ENCODE data around the gene UBAC1.
"Not testable (repeated sequence)": the region's sequence is repeated elsewhere in the genome, so short reads cannot be mapped to it uniquely, and the experiment has no call there.

The UBAC1 gene

DNA sequence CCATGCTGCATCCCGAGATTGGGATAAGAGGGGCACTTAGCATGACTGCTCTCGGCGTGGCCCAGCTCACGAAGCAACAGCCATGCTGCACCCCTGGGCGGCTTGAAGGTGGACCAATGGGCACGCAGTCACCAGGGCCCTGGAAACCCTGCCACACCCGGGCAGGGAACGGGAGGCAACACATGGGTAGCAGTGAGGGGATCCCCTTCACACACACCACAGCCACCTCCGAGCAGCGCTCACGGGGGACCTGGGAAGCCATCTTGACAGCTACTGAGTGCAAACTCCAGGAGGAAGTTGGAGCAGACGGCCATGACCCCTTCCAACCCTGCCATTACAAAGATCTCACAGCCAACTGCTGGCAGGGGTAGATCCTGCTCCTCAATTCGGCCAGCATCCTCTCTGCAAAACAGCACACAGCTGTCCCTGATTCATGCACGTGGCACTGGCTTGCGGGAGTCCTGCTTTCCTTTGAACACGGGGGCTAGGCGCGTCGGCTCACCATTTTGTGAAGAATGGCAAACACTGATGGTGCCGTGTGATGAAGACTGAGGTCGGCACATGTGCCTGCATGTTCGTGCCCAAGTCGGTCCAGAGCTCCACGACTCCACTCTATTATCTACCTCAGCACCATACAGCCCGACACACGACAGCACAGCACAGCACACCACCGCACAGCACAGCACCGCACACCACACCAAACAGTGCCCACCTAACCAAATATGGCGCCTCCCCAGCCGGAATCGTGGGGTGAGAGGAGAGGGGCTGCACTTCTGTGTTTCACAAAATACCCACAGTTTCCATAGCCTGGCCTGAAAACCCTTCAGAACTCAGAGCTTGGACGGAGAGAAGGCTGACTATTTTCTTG, 5.0 kb downstream of the UBAC1 start:
- DNase-seq: no peak

- DNase-seq: no peak
Measured at GRCh38 chr9:135952664-135953206, 8.4 kb downstream of the UBAC1 start.

DNA sequence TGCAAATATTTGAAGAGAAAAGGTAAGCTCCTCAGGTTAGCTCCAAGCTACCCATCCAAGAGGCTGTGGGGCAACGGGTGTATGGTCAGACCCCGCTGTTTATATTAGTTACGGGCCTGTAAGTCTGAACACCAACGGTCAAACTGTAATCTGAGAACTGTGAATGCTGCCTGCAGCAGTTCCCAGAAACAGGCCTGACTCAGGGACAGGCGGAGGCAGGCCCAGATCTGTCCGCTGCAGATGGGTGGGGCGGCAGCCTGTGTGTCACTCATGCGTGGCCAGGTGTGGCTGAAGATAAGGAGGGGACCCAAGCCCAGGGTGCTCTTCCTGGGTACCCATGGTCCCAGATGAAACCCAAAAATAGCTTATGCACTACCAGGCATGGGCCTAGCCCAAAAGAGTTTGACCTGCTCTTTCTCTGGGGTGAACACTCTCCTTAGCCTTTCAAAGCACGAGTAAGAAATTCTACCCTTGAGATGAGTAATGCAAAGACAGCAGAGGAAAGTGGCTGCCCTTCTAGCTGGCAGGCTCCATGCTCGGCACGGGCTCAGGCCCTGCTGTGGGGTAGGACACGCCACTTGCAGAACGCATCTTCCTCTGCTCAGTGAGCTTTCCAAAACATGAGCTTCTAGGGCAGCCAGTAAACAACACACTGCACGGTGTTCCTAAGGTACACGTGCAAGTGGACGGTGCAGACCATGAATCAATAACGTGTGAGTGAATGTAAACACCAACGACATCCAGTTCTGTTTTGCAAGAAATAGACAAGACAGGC, 9.1 kb downstream of the UBAC1 start:
- no peak for DNase-seq

DNA sequence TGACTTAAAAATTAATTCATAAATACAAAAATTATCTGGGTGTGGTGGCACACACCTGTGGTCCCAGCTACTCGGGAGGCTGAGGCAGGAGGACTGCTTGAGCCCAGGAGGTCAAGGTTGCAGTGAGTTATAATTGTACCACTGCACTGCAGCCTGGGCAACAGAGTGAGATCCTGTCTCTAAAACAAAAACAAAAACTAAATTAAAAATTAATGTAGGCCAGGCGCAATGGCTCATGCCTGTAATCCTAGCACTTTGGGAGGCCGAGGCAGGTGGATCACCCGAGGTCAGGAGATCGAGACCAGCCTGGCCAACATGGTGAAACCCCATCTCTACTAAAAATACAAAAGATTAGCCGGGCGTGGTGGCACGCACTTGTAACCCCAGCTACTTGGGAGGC, 9.9 kb downstream of the UBAC1 start:
- DNase-seq: not testable (repeated sequence)

GRCh38 chr9:135950841-135951240, 10.3 kb downstream of the UBAC1 start:
- DNase-seq: not testable (repeated sequence)

- no peak for DNase-seq
Measured at GRCh38 chr9:135950135-135950682, 11.0 kb downstream of the UBAC1 start.

DNA sequence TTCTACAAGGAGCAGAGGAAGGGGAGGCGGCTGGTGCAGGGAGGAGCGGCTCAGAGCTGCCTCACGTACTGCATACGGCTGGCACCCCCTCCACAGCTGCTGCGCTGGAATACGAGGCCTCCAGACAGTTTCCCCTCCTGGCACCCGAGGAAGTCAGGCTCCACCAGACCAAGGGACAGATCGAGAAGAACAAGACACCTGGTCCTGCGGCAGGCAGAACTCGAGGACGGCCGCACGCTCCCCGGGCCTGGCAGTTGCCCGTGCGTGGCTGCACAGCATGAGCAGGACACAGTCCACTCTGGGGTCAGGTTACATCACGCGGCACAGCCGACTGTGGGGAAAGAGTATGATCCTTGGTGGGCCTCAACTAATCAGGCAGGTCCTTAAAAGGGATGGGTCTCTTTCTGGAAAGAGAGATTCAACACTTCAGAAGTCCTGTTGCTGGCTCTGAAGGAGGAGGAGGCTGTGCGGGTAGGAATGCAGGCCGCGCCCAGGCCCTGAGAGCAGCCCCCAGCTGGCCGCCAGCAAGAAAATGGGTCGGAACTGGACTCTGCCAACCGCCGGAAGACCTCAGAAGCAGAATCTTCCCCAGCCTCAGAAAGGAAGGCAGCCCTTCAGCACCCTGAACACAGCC, 11.6 kb downstream of the UBAC1 start:
- DNase-seq: no peak

DNA sequence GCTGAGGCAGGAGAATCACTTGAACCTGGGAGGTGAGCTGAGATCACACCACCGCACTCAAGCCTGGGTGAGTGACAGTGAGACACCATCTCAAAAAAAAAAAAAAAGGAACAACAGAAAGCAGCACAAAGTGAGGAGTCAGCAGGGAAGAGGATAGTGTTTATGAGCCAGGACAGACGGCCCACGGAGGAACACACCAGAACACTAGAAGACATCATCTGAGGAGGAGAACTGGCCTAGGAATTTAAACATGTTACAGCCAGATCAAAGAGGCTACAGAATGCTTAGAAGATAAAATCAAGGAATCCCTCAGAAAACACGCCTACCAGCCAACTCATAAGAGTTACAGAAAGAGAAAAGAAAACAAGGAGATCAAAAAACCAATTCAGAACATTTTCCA, 12.2 kb downstream of the UBAC1 start:
- DNase-seq: no peak

DNA sequence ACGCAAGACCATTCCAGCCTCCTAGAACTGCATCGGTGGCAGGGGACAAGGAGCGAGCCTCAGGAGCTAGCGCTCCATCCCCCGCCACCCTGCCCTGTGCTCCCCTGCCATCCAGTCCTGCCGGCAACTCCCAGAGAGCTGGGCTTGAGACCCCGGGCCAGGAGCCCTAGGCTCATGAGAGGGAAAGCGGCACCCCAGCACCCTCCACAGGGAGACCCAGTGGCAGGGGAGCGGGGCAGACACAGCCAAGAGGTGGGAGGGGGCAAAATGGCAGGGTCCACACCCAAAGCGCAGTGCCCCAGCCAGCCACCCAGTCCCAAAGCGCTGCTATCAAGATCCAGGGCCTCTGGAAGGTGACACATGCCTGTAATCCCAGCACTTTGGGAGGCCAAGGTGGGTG, 12.7 kb downstream of the UBAC1 start:
- DNase-seq: no peak

DNA sequence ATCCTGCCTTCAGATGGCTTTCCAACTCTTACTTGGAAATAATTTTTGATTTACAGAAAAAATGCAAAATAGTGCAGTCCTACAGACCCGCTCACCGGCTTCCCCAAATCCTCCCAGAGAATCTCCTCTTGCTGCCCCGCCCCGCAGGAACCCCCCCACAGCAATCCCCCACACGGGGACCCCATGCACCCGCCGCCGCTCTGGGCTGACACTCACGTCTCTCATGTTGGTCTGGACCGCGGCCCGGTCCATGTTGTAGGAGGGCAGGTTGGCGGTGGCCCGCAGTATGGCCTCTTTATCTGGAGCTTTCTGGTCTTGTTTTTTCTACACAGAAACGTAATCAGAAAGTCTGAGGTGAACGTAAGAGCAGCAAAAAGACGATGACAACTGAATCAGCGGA, 13.6 kb downstream of the UBAC1 start:
- no peak for DNase-seq

- DNase-seq: not testable (repeated sequence)
Measured at GRCh38 chr9:135947105-135947504, 14.1 kb downstream of the UBAC1 start.

DNA sequence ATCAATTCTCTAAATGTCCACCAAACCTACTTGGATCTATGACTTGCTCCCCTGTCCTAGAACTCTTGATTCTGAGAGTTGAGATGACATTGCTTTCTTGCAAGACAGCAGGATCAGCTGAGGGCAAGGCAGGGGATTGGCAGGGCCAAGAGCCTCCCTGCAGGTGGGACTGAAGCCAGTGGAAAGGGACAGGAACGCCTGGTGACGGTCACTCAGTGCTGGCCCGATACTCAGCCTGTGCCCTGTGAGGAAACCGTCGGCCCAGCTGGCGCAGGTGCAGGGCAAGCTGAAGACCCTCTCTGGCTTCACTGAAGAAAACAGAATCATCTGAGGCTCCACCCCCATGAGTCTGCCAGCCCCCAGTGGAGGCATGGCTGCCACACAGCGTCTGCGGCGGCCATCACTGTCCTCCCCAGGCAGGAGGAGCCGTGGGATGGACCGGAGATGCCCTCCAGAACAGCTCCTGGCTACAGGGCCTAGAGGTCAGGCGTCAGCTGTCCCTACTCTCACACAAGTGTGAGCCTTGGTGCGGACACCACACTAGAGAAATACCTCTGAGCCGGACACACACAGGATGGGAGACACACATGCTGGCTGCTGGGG, 14.7 kb downstream of the UBAC1 start:
- no peak for DNase-seq

DNA sequence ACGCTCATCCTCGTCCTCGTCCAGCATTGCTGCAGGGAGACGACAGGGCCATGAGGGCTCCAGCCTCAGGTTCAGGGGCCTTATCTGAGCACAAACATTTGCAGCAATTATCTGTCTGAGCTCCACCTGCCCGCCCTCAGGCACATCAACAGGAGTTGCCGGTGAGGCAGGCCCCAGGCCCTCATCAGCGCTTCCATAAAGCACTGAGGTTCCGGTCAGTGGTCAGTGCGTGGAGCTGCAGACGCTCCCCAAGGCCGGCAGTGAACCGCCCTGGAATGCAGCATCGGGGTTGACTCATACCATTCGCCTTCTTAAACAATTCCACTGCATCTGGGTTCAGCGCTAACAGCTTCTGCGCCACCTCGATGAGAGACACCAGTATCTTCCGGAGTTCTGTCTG, 15.2 kb downstream of the UBAC1 start:
- no peak for DNase-seq

DNA sequence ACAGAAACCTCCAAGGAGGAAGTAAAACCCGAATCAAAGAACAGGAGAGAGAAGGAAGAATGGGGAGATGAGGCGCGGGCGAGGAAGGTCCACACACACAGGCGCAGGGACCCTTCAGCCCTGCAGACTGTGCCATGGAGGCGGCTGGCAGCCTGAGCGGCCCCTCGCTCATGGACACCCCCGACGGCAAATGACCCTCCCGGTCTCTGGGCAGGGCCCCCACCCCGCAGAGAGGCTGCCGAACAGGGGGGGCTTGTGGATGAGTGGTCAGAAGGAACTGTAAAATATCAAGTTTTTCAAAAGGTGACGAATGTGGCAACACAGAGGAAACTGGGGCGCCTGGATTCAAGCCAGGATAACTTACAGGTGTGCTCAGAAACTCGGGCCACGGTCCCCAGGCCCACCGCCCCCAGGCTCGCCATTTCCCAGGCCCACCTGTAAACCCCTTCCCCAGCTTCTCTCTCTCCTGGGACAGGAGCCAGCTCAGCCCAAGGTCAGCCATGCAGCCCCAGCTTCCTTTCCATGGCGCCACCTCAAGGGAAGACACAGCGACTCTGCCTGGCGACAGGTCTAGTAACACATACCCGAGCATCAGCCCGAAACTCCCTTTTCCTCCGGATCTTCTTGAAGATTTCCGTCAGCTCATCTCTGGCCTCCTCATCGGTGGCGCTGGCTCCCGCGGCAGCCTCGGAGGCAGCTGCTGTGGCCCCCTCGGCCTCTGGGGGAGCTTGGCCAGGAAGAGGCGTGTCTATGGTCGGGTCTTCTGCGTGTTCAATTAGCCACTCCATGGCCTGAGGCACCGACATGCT, 16.5 kb downstream of the UBAC1 start:
- no peak for DNase-seq

DNA sequence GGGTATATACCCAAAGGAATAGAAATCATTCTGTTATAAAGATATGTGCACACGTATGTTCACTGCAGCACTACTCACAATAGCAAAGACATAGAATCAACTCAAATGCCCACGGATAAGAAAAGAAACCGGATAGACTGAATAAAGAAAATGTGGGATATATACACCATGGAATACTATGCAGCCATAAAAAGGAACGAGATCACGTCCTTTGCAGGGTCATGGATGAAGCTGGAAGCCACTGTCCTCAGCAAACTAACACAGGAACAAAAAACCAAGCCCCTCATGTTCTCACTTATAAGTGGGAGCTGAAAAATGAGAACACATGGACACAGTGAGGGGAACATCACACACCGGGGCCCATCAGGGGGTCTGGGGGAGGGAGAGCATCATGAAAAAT, 17.6 kb downstream of the UBAC1 start:
- DNase-seq: not testable (repeated sequence)

GRCh38 chr9:135941288-135941995, 19.7 kb downstream of the UBAC1 start:
- DNase-seq: no peak

GRCh38 chr9:135939351-135940265, 21.6 kb downstream of the UBAC1 start:
- DNase-seq: no peak

GRCh38 chr9:135937521-135938489, 23.4 kb downstream of the UBAC1 start:
- no peak for DNase-seq

DNA sequence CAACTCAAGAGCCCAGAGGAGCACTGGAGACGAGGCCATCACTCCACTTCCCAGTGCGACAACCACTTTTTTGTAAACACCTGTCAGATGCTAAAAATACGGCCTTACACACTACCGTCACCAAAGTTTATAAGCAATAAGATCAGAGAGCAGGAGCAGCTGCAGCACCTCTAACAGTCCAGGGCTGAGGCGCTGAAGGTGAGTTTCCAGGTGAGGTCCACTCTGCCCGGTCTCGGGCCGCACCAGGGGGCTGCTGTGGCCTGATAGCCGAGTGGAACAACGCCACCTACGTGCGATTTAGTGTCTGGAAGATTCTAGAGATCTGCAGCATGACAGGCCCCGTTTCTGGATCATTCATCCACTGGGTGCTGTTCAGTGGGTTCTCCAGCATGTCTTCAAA, 28.1 kb downstream of the UBAC1 start:
- no peak for DNase-seq
